ENCODE measurements around the gene PTK7. TPM values are rescaled to one million over a fixed set of nuclear protein-coding genes. Genes with fewer than 3 reads are reported as not detected.
"Not testable (repeated sequence)": the region's sequence is repeated elsewhere in the genome, so short reads cannot be mapped to it uniquely, and the experiment has no call there.

PTK7 gene
- total and polyA plus RNA-seq, 2 of the 8 experiments (the other 6 are each of a cell fraction or from before 2014, with no cell fraction given), result 110 to 138 TPM

DNA sequence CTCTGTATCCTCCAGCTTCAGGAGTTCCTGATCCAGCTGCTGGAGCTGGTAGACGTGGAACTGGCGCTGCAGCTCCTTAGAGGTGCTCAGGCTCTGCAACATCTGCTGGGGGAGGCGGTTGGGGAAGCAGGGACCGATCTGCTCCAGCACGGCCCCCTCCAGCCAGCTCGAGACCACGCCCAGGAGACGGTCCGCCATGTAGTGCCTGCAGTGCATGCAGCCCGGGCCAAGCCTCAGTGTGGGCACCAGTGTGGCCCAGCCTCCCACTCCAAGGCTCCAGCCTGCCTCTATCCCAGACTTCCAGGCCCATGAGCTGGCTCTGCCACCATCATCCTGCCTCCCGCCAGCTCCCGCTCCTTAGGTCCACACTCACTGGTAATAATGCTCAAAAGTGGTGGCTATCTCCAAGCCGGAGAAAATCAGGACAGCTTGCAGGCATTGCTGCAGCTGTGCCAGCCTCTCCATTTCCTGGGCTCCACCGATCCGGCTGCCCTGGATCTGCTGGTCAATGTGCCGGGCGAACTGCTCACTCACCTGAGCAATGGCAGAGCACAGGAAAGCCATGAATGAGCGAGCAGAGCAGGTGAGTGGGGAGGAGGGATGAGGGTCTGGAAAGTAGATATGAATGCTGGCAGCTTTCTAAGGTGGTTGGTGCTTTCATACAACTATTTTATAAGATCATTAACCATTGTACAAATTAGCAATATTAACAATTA lies 35.4 kb upstream of the PTK7 start (continued):
- no peak for TF ChIP-seq RNF2 (IDR thresholded peaks at IDR 0.05; ENCODE audit: borderline replicate concordance, low read depth, low read length, missing control alignments, poor library complexity, severe bottlenecking)

DNA sequence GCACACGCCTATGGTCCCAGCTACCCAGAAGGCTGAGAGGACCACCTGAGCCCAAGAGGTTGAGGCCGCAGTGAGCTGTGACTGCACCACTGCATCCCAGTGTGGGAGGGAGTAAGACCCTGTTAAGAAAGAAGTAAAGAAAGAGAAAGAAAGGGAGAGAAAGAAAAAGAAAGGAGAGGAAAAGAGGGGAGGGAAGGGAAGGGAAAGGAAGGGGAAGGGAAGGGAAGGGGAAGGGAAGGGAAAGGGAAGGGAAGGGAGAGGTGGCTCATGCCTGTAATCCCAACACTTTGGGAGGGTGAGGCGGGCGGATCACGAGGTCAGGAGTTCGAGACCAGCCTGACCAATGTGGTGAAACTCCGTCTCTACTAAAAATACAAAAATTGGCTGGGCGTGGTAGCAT lies 34.6 kb upstream of the PTK7 start:
- H2BK12ac ChIP-seq (ENCODE audit: low read depth, low read length); H3K9me3 ChIP-seq (ENCODE audit: insufficient read depth in 2 of 2, low read depth in 1 of 2, low read length in 1 of 2); DNase-seq (ENCODE audit: low read depth in 1 of 2, low spot score in 2 of 2); FAIRE-seq; H3K23me2 ChIP-seq (ENCODE audit: low read depth, low read length); H3K79me2 ChIP-seq (ENCODE audit: control insufficient read depth in 1 of 2, insufficient read depth in 2 of 2, low read length in 2 of 2); H4K91ac ChIP-seq (replicated peaks; ENCODE audit: insufficient read length, low read length); H3K14ac ChIP-seq (ENCODE audit: insufficient read length); H2AFZ ChIP-seq (ENCODE audit: low read length); H3K79me1 ChIP-seq (ENCODE audit: low read depth, low read length); H3K9ac ChIP-seq (replicated peaks in 1 of 4; ENCODE audit: extremely low read depth in 1 of 4, low read depth in 3 of 4, low read length in 3 of 4); H2BK20ac ChIP-seq (ENCODE audit: low read length); H3K23ac ChIP-seq (ENCODE audit: insufficient read length); H3K27me3 ChIP-seq (replicated peaks in 1 of 4; ENCODE audit: control insufficient read depth in 3 of 4, extremely low read depth in 1 of 4, insufficient read depth in 3 of 4, low read length in 3 of 4); H3K4me1 ChIP-seq (replicated peaks in 1 of 4; ENCODE audit: control insufficient read depth in 3 of 4, insufficient read depth in 4 of 4, low read length in 3 of 4); H3K56ac ChIP-seq (replicated peaks; ENCODE audit: insufficient read length, low read depth, low read length); H2BK5ac ChIP-seq (ENCODE audit: low read depth, low read length); H2AK5ac ChIP-seq (ENCODE audit: low read depth, low read length); H3K18ac ChIP-seq (ENCODE audit: extremely low read depth, low read length); H3K4ac ChIP-seq (replicated peaks; ENCODE audit: insufficient read length, low read depth, low read length); H3K27ac ChIP-seq (ENCODE audit: low read depth, low read length); H3K4me2 ChIP-seq (ENCODE audit: insufficient read depth in 1 of 2, low read depth in 2 of 2, low read length in 2 of 2); H4K5ac ChIP-seq (ENCODE audit: insufficient read length, low read depth, low read length); H2BK120ac ChIP-seq (replicated peaks; ENCODE audit: low read depth, low read length); H4K8ac ChIP-seq (ENCODE audit: extremely low read depth, insufficient read depth, low read length); H2BK15ac ChIP-seq (ENCODE audit: low read length); H3K4me3 ChIP-seq (ENCODE audit: extremely low read depth in 1 of 4, insufficient read depth in 2 of 4, low read depth in 3 of 4, low read length in 4 of 4): not testable (repeated sequence)
- peaks cover 2 to 10% of the 10 kb centered on the region in 2 experiments for H4K20me1 ChIP-seq (replicated peaks in 1 of 2; ENCODE audit: control insufficient read depth in 1 of 2, insufficient read depth in 2 of 2, low read length in 2 of 2)
- POLR2A ChIA-PET (ENCODE audit: partially characterized antibody), result interaction anchor here (0.6 to 29.7 kb wide), 5 partner anchors 8 to 42 kb away, joined by 3 to 584 read pairs (median 4); partner anchors contain the start of genes KLC4, KLHDC3, MEA1 and MRPL2
- 85% methylated on average over 6 of the region's 8 CpGs; no CpG with 5 or more reads in 1 of the 2 experiments for WGBS, 2 experiments (ENCODE audit: extremely low coverage in 1 of 2, insufficient coverage in 1 of 2, insufficient read length in 1 of 2, insufficient replicate concordance in 2 of 2, low coverage in 1 of 2, low lambda C conversion rate in 2 of 2, missing lambda C conversion rate in 1 of 2)
- H3K36me3 ChIP-seq (ENCODE audit: control insufficient read depth in 2 of 4, insufficient read depth in 4 of 4, low read length in 3 of 4), result peaks cover 0 to 20% (median 12%) of the 10 kb centered on the region in 4 experiments; a peak in 4 of 8 replicates
- CTCF ChIA-PET (ENCODE audit: partially characterized antibody), result interaction anchor here (1.2 to 1.5 kb wide), 3 partner anchors 13 to 102 kb away, joined by 3 to 6 read pairs (median 3); partner anchors contain the start of gene CUL7
